Subcutaneous abdominal adipose tissue (tissue), 5 donors: ENCODE measurements around the gene MYH15.

Source experiments
- H3K27ac ChIP-seq: one replicate; pipeline ENCODE4 v1.7.0; 2013; ENCODE audit warnings: low read depth, mild to moderate bottlenecking, inconsistent platforms, low read length, moderate library complexity
- H3K27me3 ChIP-seq, 5 donors: one replicate each; pipeline ENCODE4 v1.7.0; 2013; ENCODE audit warnings: low read length in 5 of 5, inconsistent platforms in 1 of 5; ENCODE audit not compliant: control insufficient read depth in 5 of 5, insufficient read depth in 4 of 5
- H3K36me3 ChIP-seq, 5 donors: one replicate each; pipeline ENCODE4 v1.7.0; 2013; ENCODE audit warnings: low read length in 5 of 5; ENCODE audit not compliant: control insufficient read depth in 5 of 5, insufficient read depth in 5 of 5
- H3K4me1 ChIP-seq, 5 donors: one replicate each; pipeline ENCODE4 v1.7.0; 2013; ENCODE audit warnings: low read length in 5 of 5, mild to moderate bottlenecking in 3 of 5, moderate library complexity in 1 of 5; ENCODE audit not compliant: control insufficient read depth in 5 of 5, insufficient read depth in 5 of 5
- H3K4me3 ChIP-seq, 5 donors: one replicate each; pipeline ENCODE4 v1.7.0; 2013; ENCODE audit warnings: low read length in 5 of 5, low read depth in 1 of 5
- H3K9ac ChIP-seq, 5 donors: one replicate each; pipeline ENCODE4 v1.7.0; 2013; ENCODE audit warnings: low read length in 5 of 5, mild to moderate bottlenecking in 4 of 5, moderate library complexity in 3 of 5
- H3K9me3 ChIP-seq, 5 donors: one replicate each; pipeline ENCODE4 v1.7.0; 2013; ENCODE audit warnings: low read length in 5 of 5; ENCODE audit not compliant: control insufficient read depth in 5 of 5
- donor health status: healthy.
- donor health status: healthy.
- donor health status: healthy.
- donor health status: healthy.
- donor health status: healthy.

MYH15 gene

DNA sequence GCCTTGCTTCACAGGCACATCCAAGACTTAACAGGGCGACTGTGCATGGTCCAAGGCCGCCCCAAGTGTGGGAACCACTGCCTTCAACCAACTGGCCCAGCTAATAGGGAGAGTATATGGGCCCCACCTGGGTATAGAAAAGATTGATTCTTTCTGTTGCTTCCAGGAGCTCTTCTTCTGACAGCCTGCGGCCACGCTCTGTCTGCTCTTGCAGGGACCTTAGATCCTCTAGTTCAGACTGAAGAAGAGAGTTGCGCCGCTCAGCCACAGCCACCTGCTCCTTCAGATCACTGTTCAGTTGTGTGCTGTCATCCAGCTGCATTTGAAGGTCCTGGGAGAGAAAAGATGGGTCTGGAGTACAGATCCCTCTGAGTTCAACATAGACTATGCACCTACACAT is 111.9 kb downstream of the MYH15 start:
- Histone ChIP-seq H3K9ac (no peak overlapping the region), H3K27ac (no peak overlapping the region), H3K9me3 (peaks cover 0 to 4% (median 0%) of the 10 kb centered on the region in 5 donors), H3K27me3 (no peaks in the 10 kb centered on the region), H3K36me3 (no peaks in the 10 kb centered on the region), H3K4me1 (no peaks in the 10 kb centered on the region), H3K4me3 (no peak overlapping the region)

DNA sequence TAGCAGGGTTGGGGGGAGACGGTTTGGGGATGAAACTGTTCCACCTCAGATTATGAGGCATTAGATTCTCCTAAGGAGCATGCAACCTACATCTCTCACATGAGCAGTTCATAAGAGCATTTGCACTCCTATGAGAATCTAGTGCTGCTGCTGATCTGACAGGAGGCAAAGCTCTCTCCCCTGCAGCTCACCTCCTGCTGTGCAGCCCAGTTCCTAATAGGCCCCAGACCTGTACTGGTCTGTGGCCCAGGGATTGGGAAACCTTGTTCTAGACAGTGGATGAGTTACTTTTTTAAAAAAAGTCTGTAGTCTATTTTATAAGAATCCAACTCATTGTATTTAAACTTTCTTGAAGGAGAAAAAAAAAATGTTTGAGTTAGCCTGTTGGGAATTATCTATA is 114.1 kb downstream of the MYH15 start:
- H3K4me3 ChIP-seq = no peak overlapping the region
- H3K36me3 ChIP-seq = no peaks in the 10 kb centered on the region
- no peak overlapping the region for H3K27ac ChIP-seq
- H3K9me3 ChIP-seq = peaks cover 0 to 4% (median 0%) of the 10 kb centered on the region in 5 donors
- peaks cover 0 to 9% (median 0%) of the 10 kb centered on the region in 5 donors for H3K4me1 ChIP-seq
- no peaks in the 10 kb centered on the region for H3K27me3 ChIP-seq
- no peak overlapping the region for H3K9ac ChIP-seq

DNA sequence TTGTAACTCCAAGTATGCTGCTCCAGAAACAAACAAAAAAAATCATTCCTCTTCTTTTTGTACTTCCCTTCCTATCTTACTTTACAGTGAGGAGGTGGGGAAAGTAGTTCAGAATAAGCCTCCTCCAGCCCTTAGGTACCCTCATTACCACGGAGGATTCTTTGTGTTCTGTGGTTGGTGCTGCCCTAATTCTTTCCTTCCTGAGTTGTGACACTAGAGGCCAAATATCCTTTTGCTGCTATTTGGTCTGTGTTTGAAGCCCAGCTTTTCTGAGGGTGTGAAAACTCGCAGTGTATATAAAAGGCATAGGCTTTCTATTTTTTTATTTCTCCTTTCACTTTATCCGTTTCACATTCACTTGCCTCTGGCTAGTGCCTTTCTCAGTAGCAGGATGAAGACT is 115.8 kb downstream of the MYH15 start:
- no peak overlapping the region for H3K27ac ChIP-seq
- H3K9ac ChIP-seq = no peak overlapping the region
- no peaks in the 10 kb centered on the region for H3K27me3 ChIP-seq
- H3K36me3 ChIP-seq = no peaks in the 10 kb centered on the region
- H3K4me3 ChIP-seq = no peak overlapping the region
- H3K9me3 ChIP-seq = no peaks in the 10 kb centered on the region
- peaks cover 0 to 9% (median 0%) of the 10 kb centered on the region in 5 donors for H3K4me1 ChIP-seq

DNA sequence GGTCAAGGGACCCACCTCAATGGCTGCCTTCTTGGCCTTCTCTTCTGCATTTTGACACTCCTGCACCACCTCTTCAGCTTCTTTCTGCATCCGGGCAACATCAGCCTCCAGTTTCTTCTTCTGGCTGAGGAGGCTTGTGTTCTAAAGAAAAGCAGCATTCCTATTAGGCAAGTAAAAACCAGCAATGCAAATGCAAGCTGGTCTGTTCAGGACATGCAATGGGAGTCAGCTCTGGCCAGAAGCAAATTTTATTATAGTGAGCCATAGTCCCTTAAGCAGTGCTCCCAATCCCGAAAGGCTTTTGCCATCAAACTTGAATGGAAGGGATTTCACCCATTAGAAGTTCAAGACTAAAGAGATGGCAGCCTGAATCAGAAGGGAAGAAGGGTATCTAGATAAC is 116.4 kb downstream of the MYH15 start:
- H3K27me3 ChIP-seq = no peaks in the 10 kb centered on the region
- no peak overlapping the region for H3K4me3 ChIP-seq
- H3K9me3 ChIP-seq = no peaks in the 10 kb centered on the region
- peaks cover 0 to 9% (median 0%) of the 10 kb centered on the region in 5 donors for H3K4me1 ChIP-seq
- H3K27ac ChIP-seq = no peak overlapping the region
- no peak overlapping the region for H3K9ac ChIP-seq
- H3K36me3 ChIP-seq = no peaks in the 10 kb centered on the region

DNA sequence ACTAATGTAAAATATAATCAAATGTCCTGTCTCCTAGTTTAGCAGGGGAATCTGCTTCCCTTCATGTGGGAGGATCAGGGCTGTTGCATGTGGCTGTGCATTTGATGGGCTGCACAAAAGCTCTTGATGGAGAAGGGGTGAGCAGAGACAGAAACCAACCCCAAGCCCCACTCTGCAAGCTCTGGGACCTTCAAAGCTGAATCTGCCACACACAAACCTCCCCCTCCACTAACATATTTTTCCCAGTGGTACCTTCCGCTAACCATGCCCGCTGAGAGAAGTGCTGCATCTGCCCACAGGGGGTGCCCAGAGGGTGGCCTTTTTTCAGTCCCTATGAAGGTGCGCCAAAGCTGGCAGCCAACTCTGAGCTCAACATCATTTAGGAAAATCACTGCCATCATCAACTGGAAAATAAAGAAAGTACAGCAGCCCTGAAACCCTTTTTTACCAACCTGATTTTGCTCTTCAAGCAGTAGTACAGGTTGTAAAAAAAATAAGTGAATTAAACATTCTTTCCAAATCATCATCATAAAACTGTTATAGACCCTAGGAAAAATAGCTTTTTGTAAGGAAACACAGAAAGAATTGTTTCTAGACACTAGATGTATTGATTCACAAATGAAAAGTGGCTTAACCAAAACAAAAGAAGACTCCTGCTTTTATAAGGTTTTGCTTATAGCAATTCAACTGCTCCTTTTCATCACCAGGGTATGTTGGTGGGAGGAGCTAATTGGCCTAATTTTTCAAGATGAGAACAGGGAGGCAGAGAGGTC is 117.1 kb downstream of the MYH15 start:
- Histone ChIP-seq H3K4me1 (peaks cover 0 to 9% (median 0%) of the 10 kb centered on the region in 5 donors), H3K36me3 (no peaks in the 10 kb centered on the region), H3K9me3 (no peaks in the 10 kb centered on the region), H3K27me3 (no peaks in the 10 kb centered on the region), H3K4me3 (no peak overlapping the region), H3K27ac (no peak overlapping the region), H3K9ac (no peak overlapping the region)

DNA sequence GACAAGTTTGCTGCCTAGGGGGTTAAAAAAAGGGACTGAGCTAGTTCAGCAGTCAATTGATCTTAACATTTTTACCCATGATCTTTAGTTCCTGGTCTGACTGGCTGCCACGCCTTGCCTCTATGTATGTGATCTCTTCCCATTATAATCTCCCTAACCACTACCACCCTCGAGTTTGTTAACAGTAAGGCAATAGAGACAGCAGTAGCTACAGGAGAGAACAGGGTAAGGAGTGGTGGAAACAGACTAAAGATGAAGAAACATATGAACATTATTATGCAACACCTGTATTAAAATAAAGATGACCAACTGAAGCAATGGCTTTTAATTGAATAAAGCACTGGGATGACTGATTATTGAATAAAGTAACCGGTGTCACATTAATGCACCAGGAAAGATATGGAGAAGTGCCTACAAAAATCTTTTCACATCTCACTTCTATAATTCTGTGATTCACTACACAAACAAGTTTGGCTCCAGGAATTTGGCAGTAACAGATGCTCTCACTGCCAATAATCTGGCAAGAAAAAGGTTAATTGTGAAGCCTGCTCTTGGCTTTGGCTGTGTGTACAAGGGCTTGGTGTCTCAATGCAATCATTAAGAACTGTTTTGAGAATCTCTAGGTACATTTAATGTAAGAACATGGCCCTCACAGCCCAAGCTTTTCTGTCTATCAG is 118.3 kb downstream of the MYH15 start:
- Histone ChIP-seq H3K4me1 (peaks cover 0 to 9% (median 0%) of the 10 kb centered on the region in 5 donors), H3K27me3 (no peaks in the 10 kb centered on the region), H3K27ac (no peak overlapping the region), H3K36me3 (no peaks in the 10 kb centered on the region), H3K9ac (no peak overlapping the region), H3K9me3 (no peaks in the 10 kb centered on the region), H3K4me3 (no peak overlapping the region)

DNA sequence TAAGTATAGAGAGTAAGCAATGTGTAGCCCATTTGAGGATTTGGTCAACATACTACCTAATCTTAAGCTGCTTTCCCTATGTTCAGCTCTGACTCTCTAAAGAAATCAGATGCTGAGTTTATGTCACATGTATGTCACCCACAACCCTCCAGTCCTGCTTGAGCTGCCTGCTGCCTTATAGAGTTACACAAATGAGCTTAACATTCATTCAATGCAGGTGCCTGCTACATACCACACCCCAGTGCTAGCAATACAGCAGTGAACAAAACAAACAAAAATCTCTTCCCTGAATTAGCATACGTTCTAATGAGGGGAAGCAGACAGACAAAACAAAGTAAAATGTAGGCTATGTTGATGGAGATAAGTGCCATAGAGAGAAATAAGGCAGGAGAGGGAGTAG is 121.0 kb downstream of the MYH15 start:
- Histone ChIP-seq H3K9ac (no peak overlapping the region), H3K9me3 (no peaks in the 10 kb centered on the region), H3K4me1 (peaks cover 0 to 9% (median 0%) of the 10 kb centered on the region in 5 donors), H3K36me3 (no peaks in the 10 kb centered on the region), H3K4me3 (no peak overlapping the region), H3K27me3 (no peaks in the 10 kb centered on the region), H3K27ac (no peak overlapping the region)

DNA sequence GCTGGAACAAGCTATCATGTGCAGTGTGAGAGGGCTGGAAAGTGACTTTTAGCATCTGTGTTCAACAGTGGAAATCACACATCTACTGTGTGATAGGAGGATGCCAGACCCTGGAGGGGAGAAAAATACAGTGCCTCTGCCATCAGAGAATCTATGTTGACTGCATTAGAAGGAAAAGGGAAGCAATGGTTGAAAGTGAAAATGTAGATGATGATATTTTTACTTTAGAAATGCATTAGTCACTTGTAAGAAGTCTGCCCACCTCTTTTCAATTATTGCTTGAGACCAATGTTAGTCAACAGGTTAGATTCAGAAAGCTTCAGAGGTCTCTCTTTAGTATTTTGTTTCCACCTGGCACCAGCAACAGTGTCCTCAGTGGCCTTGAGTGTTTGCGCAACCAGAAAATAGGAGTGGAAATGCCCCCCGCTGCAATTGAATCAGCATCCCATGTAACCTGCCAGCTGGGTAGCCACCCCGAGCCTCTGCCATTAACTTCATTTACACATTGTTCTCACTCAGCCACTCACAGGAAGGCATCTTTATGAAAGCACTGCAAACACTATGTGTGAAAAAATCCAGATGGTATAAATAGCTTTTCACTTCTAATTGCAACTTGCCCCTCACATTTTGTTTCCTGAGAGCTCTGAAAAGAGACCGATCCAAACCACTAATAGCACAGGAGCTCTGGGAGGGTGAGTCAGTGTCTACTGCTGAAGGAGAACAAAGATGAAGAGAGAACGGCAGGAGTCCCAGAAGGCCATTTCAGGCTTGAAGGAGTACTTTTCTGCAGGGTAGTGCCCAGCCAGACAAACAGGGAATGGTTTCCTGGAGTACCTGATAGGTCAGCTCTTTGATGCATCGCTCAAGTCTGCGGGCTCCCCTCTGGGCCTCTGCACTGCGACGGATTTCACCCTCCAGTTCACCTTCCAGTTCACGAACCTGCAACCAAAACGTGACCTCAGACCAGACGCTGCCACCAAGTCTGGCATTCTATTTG is 122.0 kb downstream of the MYH15 start:
- H3K4me1 ChIP-seq = peaks cover 0 to 9% (median 0%) of the 10 kb centered on the region in 5 donors
- H3K4me3 ChIP-seq = no peak overlapping the region
- H3K27ac ChIP-seq = no peak overlapping the region
- H3K9ac ChIP-seq = no peak overlapping the region
- H3K27me3 ChIP-seq = no peaks in the 10 kb centered on the region
- no peaks in the 10 kb centered on the region for H3K9me3 ChIP-seq
- no peaks in the 10 kb centered on the region for H3K36me3 ChIP-seq

DNA sequence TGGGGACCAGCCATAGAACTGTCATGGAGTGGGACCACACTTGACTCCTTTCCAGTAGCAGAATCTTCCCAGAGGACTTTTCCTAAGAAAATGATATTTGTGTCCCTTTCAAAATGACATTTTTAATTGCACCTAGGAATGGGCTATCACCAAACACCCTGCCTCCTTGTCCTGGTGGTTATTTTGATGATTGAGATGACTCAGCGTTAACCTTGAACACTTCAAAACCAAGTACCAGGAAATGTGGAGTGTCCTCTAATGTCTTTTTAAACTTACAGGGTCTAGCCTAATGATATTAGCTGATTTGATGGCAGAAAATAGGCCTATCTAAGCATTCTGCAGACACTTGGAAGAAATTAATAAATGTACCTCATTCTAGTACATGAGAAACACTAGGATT is 123.3 kb downstream of the MYH15 start:
- H3K27me3 ChIP-seq = no peaks in the 10 kb centered on the region
- H3K9me3 ChIP-seq = no peaks in the 10 kb centered on the region
- no peak overlapping the region for H3K4me3 ChIP-seq
- peaks cover 0 to 4% (median 0%) of the 10 kb centered on the region in 5 donors for H3K4me1 ChIP-seq
- no peak overlapping the region for H3K27ac ChIP-seq
- no peak overlapping the region for H3K9ac ChIP-seq
- no peaks in the 10 kb centered on the region for H3K36me3 ChIP-seq
